Neural crest cell (in vitro differentiated cells): ENCODE measurements around the gene NXNL2. TPM values are rescaled to one million over a fixed set of nuclear protein-coding genes. Genes with fewer than 3 reads are reported as not detected.

Experiments
- DNase-seq: peaks from one replicate; pipeline ENCODE4 v3.0.0; 2021; ENCODE audit warnings: low read depth, mixed read lengths, low spot score
- H3K27ac Mint-ChIP-seq: one replicate; pipeline ENCODE4 v1.8.0; 2021; ENCODE audit warnings: mild to moderate bottlenecking, mixed read lengths; ENCODE audit not compliant: unreplicated experiment
- H3K27me3 Mint-ChIP-seq: 2 replicates; pipeline ENCODE4 v1.8.0; 2021; ENCODE audit warnings: low read depth, mild to moderate bottlenecking, mixed read lengths
- H3K36me3 Mint-ChIP-seq: 2 replicates; pipeline ENCODE4 v1.8.0; 2021; ENCODE audit warnings: low read depth, mild to moderate bottlenecking, mixed read lengths
- H3K4me1 Mint-ChIP-seq: 2 replicates; pipeline ENCODE4 v1.8.0; 2021; ENCODE audit warnings: mixed read lengths
- H3K4me3 Mint-ChIP-seq: one replicate; pipeline ENCODE4 v1.8.0; 2021; ENCODE audit warnings: mild to moderate bottlenecking, mixed read lengths
- H3K9me3 Mint-ChIP-seq: 2 replicates; pipeline ENCODE4 v1.8.0; 2021; ENCODE audit warnings: mixed read lengths
- total RNA-seq: library from RNA; stranded (reverse); gene quantifications from 2 replicates; pipeline ENCODE4 v1.2.1, GENCODE V29; 2021
- TF ChIP-seq, protein P1 (sequence below): fragments of 200-600 bp; sonication (generic); conservative IDR thresholded peaks from 2 replicates; pipeline ENCODE4 v1.5.0; 2021; ENCODE audit warnings: antibody characterized with exemption, mild to moderate bottlenecking

The NXNL2 gene
- total RNA-seq, 1 donor from 2014 or later = not detected

DNA sequence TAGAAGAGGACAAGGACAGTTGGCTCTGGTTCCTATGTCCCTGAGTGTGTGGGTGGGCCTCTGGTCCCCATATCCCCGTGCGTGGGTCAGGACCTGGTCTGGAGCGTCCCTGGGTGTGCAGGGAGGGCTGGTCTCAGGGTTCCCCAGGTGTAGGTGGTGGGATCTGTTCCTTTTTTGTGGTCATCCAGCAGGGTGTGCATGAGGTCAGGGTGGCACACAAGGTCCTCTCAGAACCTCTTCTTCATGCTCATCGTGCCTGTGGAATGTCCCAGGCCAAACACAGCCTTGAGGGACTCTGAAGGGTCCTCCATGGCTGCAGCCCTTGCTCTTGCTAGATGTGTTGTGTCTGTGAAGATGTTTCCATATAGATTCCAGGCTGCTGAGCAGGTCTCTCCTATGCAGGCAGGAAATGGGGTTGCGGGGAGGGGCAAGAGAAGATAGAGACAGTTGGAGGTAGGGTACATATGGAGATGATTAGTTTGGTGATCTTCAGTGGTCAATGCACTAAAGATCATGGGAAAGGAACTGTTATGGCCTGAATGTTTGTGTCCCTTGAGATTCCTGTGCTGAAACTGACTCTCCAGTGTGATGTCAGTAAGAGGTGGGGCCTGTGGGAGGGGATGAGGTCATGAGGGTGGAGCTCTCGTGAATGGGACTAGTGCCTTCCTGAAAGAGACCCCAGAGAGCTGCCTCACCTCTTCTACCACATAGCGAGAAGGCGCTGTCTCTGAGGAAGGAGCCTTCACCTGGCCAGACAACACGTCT is 53.1 kb downstream of the NXNL2 start:
- Mint-ChIP-seq H3K27ac (no peak overlapping the region), H3K36me3 (no peaks in the 10 kb centered on the region), H3K4me1 (peaks cover 4% of the 10 kb centered on the region), H3K4me3 (no peak overlapping the region), H3K9me3 (peaks cover 5% of the 10 kb centered on the region), H3K27me3 (peaks cover 2% of the 10 kb centered on the region)
- TF ChIP-seq, protein P1, sequence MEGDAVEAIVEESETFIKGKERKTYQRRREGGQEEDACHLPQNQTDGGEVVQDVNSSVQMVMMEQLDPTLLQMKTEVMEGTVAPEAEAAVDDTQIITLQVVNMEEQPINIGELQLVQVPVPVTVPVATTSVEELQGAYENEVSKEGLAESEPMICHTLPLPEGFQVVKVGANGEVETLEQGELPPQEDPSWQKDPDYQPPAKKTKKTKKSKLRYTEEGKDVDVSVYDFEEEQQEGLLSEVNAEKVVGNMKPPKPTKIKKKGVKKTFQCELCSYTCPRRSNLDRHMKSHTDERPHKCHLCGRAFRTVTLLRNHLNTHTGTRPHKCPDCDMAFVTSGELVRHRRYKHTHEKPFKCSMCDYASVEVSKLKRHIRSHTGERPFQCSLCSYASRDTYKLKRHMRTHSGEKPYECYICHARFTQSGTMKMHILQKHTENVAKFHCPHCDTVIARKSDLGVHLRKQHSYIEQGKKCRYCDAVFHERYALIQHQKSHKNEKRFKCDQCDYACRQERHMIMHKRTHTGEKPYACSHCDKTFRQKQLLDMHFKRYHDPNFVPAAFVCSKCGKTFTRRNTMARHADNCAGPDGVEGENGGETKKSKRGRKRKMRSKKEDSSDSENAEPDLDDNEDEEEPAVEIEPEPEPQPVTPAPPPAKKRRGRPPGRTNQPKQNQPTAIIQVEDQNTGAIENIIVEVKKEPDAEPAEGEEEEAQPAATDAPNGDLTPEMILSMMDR = no peak
- DNase-seq = no peak

- no peak for DNase-seq
- H3K9me3 Mint-ChIP-seq = peaks cover 7% of the 10 kb centered on the region
- no peaks in the 10 kb centered on the region for H3K4me1 Mint-ChIP-seq
- H3K27me3 Mint-ChIP-seq = peaks cover 5% of the 10 kb centered on the region
- no peak overlapping the region for H3K27ac Mint-ChIP-seq
- H3K36me3 Mint-ChIP-seq = no peaks in the 10 kb centered on the region
- TF ChIP-seq, protein P1 = no peak
- no peak overlapping the region for H3K4me3 Mint-ChIP-seq
These were observed 54.7 kb downstream of the NXNL2 start for GRCh38 chr9:88589656-88590055.

DNA sequence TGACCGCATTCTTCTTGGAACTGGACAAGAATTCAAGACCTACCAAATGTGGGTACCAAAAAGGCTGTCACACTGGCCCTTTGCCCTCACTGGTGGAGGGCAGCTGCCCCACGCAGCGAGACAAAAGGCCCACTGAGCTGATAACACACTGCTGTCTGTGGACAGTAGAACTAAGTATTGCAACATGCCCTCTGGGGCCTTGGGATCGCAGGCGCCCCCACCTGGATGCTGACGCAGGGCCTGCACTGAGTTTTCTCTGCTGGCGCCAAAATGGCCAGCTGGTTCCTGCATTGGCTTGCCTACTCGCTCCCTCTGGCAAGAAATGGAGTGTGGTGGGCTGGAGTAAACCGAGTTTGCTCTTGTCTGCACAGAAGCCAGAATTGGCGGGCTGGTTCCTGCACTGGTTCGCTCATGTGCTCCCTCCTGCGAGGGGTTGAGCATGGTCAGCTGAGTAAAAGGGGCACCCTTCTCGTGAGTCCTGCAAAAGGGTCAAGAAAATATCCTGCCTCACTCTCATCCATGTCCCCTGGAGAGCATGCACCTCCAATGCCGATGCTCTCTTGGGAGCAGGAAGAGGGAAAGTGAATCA is 55.7 kb downstream of the NXNL2 start:
- no peak overlapping the region for H3K27ac Mint-ChIP-seq
- DNase-seq = no peak
- peaks cover 5% of the 10 kb centered on the region for H3K27me3 Mint-ChIP-seq
- peaks cover 7% of the 10 kb centered on the region for H3K9me3 Mint-ChIP-seq
- no peak overlapping the region for H3K4me3 Mint-ChIP-seq
- H3K4me1 Mint-ChIP-seq = no peaks in the 10 kb centered on the region
- H3K36me3 Mint-ChIP-seq = no peaks in the 10 kb centered on the region
- TF ChIP-seq, protein P1 = no peak

- Mint-ChIP-seq H3K27me3 (peaks cover 15% of the 10 kb centered on the region), H3K27ac (no peak overlapping the region), H3K36me3 (no peaks in the 10 kb centered on the region), H3K4me1 (no peaks in the 10 kb centered on the region), H3K4me3 (no peak overlapping the region), H3K9me3 (peaks cover 2% of the 10 kb centered on the region)
- TF ChIP-seq, protein P1 = peak; percentile 78
- peak; percentile 50 for DNase-seq
These were observed 58.7 kb downstream of the NXNL2 start for GRCh38 chr9:88593537-88594185.

Other genes starting within 250 kb of the NXNL2 start
- 76.3 and 77.6 TPM in 2 replicates for gene SPIN1, start 146.7 kb upstream of the NXNL2 start, total RNA-seq